Neural progenitor cell (in vitro differentiated cells): ENCODE results near the gene PLA2G2F.

Experiments
- EZH2 ChIP-seq: fragments of 200-600 bp; sonication (generic); IDR thresholded peaks from 2 replicates; pipeline ENCODE4 v1.6.1; 2017; ENCODE audit warnings: antibody characterized with exemption, mild to moderate bottlenecking, moderate library complexity
- EZH2phosphoT487 ChIP-seq: fragments of 200-600 bp; sonication (generic); IDR thresholded peaks from 2 replicates; pipeline ENCODE4 v1.6.1; 2017; ENCODE audit warnings: antibody characterized with exemption
- TF ChIP-seq, protein P1 (sequence below): fragments of 200-600 bp; sonication (generic); IDR thresholded peaks from 2 replicates; pipeline ENCODE4 v1.5.1; 2017; ENCODE audit warnings: antibody characterized with exemption, mild to moderate bottlenecking

GRCh38 chr1:20110679-20111078 lies 28.4 kb upstream of the PLA2G2F start:
- TF ChIP-seq, protein P1, sequence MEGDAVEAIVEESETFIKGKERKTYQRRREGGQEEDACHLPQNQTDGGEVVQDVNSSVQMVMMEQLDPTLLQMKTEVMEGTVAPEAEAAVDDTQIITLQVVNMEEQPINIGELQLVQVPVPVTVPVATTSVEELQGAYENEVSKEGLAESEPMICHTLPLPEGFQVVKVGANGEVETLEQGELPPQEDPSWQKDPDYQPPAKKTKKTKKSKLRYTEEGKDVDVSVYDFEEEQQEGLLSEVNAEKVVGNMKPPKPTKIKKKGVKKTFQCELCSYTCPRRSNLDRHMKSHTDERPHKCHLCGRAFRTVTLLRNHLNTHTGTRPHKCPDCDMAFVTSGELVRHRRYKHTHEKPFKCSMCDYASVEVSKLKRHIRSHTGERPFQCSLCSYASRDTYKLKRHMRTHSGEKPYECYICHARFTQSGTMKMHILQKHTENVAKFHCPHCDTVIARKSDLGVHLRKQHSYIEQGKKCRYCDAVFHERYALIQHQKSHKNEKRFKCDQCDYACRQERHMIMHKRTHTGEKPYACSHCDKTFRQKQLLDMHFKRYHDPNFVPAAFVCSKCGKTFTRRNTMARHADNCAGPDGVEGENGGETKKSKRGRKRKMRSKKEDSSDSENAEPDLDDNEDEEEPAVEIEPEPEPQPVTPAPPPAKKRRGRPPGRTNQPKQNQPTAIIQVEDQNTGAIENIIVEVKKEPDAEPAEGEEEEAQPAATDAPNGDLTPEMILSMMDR, result no peak
- TF ChIP-seq EZH2phosphoT487 (no peak), EZH2 (no peak)
